ENCODE measurements around the gene THOC6. TPM values are rescaled to one million over a fixed set of nuclear protein-coding genes. Genes with fewer than 3 reads are reported as not detected.

Gene THOC6
- total and polyA plus RNA-seq, 4 donors: 10.8 to 14.8 (median 11.7) TPM

DNA sequence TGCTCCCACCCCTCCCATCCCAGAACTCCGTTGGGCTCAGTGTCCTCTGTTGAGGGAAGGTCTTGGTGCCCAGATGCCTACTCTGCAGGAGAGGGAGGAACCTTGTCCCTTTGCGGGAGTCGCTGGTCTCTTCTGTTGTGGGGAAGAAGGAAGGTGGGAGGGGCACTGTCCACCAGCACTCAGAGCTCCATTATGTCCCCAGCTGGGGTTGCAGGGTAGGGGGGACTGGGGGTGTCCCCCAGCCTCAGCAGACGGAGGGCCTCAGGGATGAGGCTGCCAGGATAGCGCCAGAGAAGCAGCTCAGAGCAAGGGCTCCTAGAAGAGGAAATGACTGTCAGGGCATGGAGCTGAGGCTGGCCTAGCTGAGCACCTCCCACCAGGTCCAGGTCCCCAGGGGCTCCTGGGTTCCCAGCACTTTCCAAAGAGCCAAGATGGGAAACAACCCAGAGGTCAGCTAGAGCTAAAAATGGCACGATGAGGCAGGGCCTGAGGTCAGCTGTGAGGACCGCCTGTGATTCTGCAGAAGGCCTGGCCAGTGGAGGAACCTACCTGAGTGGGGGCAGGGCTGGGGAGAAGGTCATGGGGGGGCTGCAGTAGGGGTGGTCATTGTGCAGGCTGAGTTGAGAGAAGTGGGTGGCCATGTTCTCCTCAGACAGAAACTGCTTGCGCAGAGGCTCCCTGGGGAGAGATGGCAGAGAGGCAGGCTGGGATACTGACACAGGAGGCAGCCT, 986 bp upstream of the THOC6 start:
- no peak overlapping the region for H3K9ac ChIP-seq (ENCODE audit: low read depth in 1 of 2, low read length in 2 of 2)
- TF ChIP-seq FOXA2 (IDR thresholded peaks at IDR 0.05) (no peak), YY1 (IDR thresholded peaks at IDR 0.05) (no peak), RXRA (IDR thresholded peaks at IDR 0.05) (no peak), SP1 (IDR thresholded peaks at IDR 0.05) (no peak), JUND (IDR thresholded peaks at IDR 0.05) (no peak), TAF1 (conservative IDR thresholded peaks at IDR 0.05) (no peak), FOXA1 (IDR thresholded peaks at IDR 0.05) (no peak), GABPA (IDR thresholded peaks at IDR 0.05 in 1 of 2, conservative IDR thresholded peaks at IDR 0.05 in 1 of 2) (no peak), HNF4A (conservative IDR thresholded peaks at IDR 0.05) (no peak), EGR1 (IDR thresholded peaks at IDR 0.05; ENCODE audit: low read depth in 2 of 2) (no peak)
- TF ChIP-seq, protein P1, sequence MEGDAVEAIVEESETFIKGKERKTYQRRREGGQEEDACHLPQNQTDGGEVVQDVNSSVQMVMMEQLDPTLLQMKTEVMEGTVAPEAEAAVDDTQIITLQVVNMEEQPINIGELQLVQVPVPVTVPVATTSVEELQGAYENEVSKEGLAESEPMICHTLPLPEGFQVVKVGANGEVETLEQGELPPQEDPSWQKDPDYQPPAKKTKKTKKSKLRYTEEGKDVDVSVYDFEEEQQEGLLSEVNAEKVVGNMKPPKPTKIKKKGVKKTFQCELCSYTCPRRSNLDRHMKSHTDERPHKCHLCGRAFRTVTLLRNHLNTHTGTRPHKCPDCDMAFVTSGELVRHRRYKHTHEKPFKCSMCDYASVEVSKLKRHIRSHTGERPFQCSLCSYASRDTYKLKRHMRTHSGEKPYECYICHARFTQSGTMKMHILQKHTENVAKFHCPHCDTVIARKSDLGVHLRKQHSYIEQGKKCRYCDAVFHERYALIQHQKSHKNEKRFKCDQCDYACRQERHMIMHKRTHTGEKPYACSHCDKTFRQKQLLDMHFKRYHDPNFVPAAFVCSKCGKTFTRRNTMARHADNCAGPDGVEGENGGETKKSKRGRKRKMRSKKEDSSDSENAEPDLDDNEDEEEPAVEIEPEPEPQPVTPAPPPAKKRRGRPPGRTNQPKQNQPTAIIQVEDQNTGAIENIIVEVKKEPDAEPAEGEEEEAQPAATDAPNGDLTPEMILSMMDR (IDR thresholded peaks at IDR 0.05; ENCODE audit: low read depth, low read length, missing input control): no peak
- TF ChIP-seq, protein P2, sequence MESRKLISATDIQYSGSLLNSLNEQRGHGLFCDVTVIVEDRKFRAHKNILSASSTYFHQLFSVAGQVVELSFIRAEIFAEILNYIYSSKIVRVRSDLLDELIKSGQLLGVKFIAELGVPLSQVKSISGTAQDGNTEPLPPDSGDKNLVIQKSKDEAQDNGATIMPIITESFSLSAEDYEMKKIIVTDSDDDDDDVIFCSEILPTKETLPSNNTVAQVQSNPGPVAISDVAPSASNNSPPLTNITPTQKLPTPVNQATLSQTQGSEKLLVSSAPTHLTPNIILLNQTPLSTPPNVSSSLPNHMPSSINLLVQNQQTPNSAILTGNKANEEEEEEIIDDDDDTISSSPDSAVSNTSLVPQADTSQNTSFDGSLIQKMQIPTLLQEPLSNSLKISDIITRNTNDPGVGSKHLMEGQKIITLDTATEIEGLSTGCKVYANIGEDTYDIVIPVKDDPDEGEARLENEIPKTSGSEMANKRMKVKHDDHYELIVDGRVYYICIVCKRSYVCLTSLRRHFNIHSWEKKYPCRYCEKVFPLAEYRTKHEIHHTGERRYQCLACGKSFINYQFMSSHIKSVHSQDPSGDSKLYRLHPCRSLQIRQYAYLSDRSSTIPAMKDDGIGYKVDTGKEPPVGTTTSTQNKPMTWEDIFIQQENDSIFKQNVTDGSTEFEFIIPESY (IDR thresholded peaks at IDR 0.05): no peak
- TF ChIP-seq, protein P3, sequence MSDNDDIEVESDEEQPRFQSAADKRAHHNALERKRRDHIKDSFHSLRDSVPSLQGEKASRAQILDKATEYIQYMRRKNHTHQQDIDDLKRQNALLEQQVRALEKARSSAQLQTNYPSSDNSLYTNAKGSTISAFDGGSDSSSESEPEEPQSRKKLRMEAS (IDR thresholded peaks at IDR 0.05): no peak
- TF ChIP-seq, protein P4, sequence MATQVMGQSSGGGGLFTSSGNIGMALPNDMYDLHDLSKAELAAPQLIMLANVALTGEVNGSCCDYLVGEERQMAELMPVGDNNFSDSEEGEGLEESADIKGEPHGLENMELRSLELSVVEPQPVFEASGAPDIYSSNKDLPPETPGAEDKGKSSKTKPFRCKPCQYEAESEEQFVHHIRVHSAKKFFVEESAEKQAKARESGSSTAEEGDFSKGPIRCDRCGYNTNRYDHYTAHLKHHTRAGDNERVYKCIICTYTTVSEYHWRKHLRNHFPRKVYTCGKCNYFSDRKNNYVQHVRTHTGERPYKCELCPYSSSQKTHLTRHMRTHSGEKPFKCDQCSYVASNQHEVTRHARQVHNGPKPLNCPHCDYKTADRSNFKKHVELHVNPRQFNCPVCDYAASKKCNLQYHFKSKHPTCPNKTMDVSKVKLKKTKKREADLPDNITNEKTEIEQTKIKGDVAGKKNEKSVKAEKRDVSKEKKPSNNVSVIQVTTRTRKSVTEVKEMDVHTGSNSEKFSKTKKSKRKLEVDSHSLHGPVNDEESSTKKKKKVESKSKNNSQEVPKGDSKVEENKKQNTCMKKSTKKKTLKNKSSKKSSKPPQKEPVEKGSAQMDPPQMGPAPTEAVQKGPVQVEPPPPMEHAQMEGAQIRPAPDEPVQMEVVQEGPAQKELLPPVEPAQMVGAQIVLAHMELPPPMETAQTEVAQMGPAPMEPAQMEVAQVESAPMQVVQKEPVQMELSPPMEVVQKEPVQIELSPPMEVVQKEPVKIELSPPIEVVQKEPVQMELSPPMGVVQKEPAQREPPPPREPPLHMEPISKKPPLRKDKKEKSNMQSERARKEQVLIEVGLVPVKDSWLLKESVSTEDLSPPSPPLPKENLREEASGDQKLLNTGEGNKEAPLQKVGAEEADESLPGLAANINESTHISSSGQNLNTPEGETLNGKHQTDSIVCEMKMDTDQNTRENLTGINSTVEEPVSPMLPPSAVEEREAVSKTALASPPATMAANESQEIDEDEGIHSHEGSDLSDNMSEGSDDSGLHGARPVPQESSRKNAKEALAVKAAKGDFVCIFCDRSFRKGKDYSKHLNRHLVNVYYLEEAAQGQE (IDR thresholded peaks at IDR 0.05): no peak
- TF ChIP-seq, protein P5, sequence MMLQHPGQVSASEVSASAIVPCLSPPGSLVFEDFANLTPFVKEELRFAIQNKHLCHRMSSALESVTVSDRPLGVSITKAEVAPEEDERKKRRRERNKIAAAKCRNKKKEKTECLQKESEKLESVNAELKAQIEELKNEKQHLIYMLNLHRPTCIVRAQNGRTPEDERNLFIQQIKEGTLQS (IDR thresholded peaks at IDR 0.05): no peak
- no peaks in the 10 kb centered on the region for H3K9me3 ChIP-seq (ENCODE audit: control insufficient read depth in 4 of 4, low read length in 3 of 4)
- H3K4me3 ChIP-seq (ENCODE audit: low read depth in 1 of 3, low read length in 3 of 3): peak overlapping the region in 1 of 3 donors; percentile 72
- no peak for DNase-seq (ENCODE audit: low spot score)
- peaks cover 14 to 39% (median 26%) of the 10 kb centered on the region in 4 donors for H3K4me1 ChIP-seq (ENCODE audit: control insufficient read depth in 4 of 4, insufficient read depth in 4 of 4, low read length in 3 of 4)
- H3K36me3 ChIP-seq (ENCODE audit: control insufficient read depth in 4 of 4, insufficient read depth in 3 of 4, low read depth in 1 of 4, low read length in 3 of 4): peaks cover 0 to 14% (median 3%) of the 10 kb centered on the region in 4 donors
- H3K27me3 ChIP-seq (ENCODE audit: control insufficient read depth in 4 of 4, insufficient read depth in 4 of 4, low read length in 3 of 4): no peaks in the 10 kb centered on the region
- 70% methylated on average over 8 of the region's 8 CpGs for WGBS
- peak overlapping the region; percentile 95 to 97 for H3K27ac ChIP-seq (ENCODE audit: low read depth in 1 of 2, low read length in 2 of 2)
